ENCODE measurements around the gene CLDN20. TPM values are rescaled to one million over a fixed set of nuclear protein-coding genes. Genes with fewer than 3 reads are reported as not detected.

CLDN20 gene
- polyA plus RNA-seq, 1 of the 3 experiments (the other 2 are of a cell fraction), result 0.07 TPM

DNA sequence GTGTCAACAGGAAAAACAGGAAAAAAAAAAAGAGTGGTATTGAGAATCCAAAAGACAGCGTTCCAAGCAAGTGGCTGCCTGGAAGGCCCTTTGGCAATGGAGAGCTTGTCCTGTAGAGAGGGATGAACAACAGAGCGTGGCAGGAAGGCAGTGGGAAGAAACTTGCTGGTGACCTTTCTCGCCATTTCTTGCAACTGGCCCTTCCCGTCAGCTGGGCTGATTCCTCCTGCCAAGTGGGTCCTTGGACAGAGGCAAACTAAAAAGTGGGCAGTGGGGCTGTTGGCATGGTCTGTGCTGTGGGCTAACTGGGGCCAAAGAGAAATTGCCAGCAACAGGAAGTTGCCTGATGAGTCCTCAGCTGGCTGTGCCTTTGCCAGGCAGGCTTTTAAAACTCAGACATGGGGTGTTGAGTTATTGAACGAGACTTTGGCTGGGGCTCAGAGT lies 43.9 kb upstream of the CLDN20 start:
- Histone ChIP-seq H3K9ac (no peak overlapping the region), H3K4me2 (no peak overlapping the region), H4K20me1 (ENCODE audit: insufficient read depth) (no peaks in the 10 kb centered on the region), H3K9me3 (no peaks in the 10 kb centered on the region), H3K27ac (ENCODE audit: low read depth in 2 of 2, low read length in 1 of 2) (no peak overlapping the region; a peak in 1 of 4 replicates), H3K36me3 (replicated peaks in 1 of 2; ENCODE audit: control insufficient read depth in 1 of 2, insufficient read depth in 2 of 2, low read length in 1 of 2) (no peaks in the 10 kb centered on the region), H3K79me2 (ENCODE audit: insufficient read depth) (no peaks in the 10 kb centered on the region), H3K4me1 (ENCODE audit: control insufficient read depth in 1 of 2, insufficient read depth in 2 of 2, low read depth in 1 of 2, low read length in 1 of 2) (peaks cover 13 to 14% of the 10 kb centered on the region in 2 experiments; a peak in 2 of 4 replicates), H2AFZ (ENCODE audit: low read depth) (no peak overlapping the region), H3K4me3 (ENCODE audit: low read depth in 2 of 2, low read length in 1 of 2) (no peak overlapping the region), H3F3A (replicated peaks; ENCODE audit: insufficient read depth) (peaks cover 11% of the 10 kb centered on the region), H3K9me2 (no peaks in the 10 kb centered on the region), H3K27me3 (ENCODE audit: insufficient read depth) (no peaks in the 10 kb centered on the region)
- TF ChIP-seq, protein P1, sequence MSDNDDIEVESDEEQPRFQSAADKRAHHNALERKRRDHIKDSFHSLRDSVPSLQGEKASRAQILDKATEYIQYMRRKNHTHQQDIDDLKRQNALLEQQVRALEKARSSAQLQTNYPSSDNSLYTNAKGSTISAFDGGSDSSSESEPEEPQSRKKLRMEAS (IDR thresholded peaks at IDR 0.05; ENCODE audit: low read depth), result no peak
- TF ChIP-seq JUND (IDR thresholded peaks at IDR 0.05) (no peak), RCOR1 (IDR thresholded peaks at IDR 0.05; ENCODE audit: low read length) (no peak), NRF1 (IDR thresholded peaks at IDR 0.05; ENCODE audit: low read depth, low read length) (no peak), MXI1 (IDR thresholded peaks at IDR 0.05; ENCODE audit: low read depth, low read length) (no peak)
- POLR2A ChIA-PET, result no interaction called here
- WGBS (ENCODE audit: low lambda C conversion rate), result 99% methylated on average over 4 of the region's 5 CpGs
- no peak for DNase-seq
- CTCF ChIA-PET, result no interaction called here

DNA sequence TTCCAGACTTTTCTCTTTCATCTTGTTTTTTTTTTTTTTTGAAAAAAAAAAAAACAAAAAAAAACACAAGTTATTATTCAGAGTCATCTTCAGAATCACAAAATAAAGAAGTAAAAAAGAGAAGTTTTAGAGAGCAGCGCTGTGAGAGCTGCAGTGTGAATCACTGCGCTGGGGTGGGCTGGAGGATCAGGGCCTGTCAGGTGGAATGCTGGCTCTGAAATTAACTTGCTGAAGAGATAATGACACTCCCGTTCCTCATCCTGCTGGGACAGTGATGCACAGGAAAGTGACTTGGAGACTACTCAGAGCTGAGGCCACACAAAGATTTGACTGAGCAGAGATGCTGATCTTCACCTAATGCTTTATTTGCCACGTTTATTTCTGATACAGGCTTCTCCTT lies 42.7 kb upstream of the CLDN20 start:
- POLR2A ChIA-PET, result no interaction called here
- CTCF ChIA-PET, result interaction anchor here (1.0 to 1.2 kb wide), 2 partner anchors 19 to 27 kb away, joined by 3 read pairs; no protein-coding TSS in a partner anchor
- H4K20me1 ChIP-seq (ENCODE audit: insufficient read depth), result no peaks in the 10 kb centered on the region
- DNase-seq, result no peak
- TF ChIP-seq NFIC (IDR thresholded peaks at IDR 0.05; ENCODE audit: borderline replicate concordance) (no peak), SIN3A (IDR thresholded peaks at IDR 0.05; ENCODE audit: borderline replicate concordance, low read depth, low read length) (no peak), CHD2 (IDR thresholded peaks at IDR 0.05; ENCODE audit: low read length, partially characterized antibody) (no peak), RAD21 (IDR thresholded peaks at IDR 0.05; ENCODE audit: low read length) (no peak)
- TF ChIP-seq, protein P1 (IDR thresholded peaks at IDR 0.05; ENCODE audit: low read depth), result no peak
- no peaks in the 10 kb centered on the region for H3K27me3 ChIP-seq (ENCODE audit: insufficient read depth)
- no peaks in the 10 kb centered on the region for H3K36me3 ChIP-seq (replicated peaks in 1 of 2; ENCODE audit: control insufficient read depth in 1 of 2, insufficient read depth in 2 of 2, low read length in 1 of 2)
- H3K9ac ChIP-seq, result no peak overlapping the region
- WGBS (ENCODE audit: low lambda C conversion rate), result 48% methylated on average over 4 of the region's 4 CpGs
- H3K9me3 ChIP-seq, result no peaks in the 10 kb centered on the region
- H2AFZ ChIP-seq (ENCODE audit: low read depth), result no peak overlapping the region
- H3K4me2 ChIP-seq, result no peak overlapping the region; the same call in 1 of the 2 replicates
- H3K4me3 ChIP-seq (ENCODE audit: low read depth in 2 of 2, low read length in 1 of 2), result no peak overlapping the region
- H3K27ac ChIP-seq (ENCODE audit: low read depth in 2 of 2, low read length in 1 of 2), result no peak overlapping the region
- H3K79me2 ChIP-seq (ENCODE audit: insufficient read depth), result no peaks in the 10 kb centered on the region
- peaks cover 11% of the 10 kb centered on the region for H3F3A ChIP-seq (replicated peaks; ENCODE audit: insufficient read depth)
- no peaks in the 10 kb centered on the region for H3K9me2 ChIP-seq
- peaks cover 11 to 15% of the 10 kb centered on the region in 2 experiments; a peak in 2 of 4 replicates for H3K4me1 ChIP-seq (ENCODE audit: control insufficient read depth in 1 of 2, insufficient read depth in 2 of 2, low read depth in 1 of 2, low read length in 1 of 2)

DNA sequence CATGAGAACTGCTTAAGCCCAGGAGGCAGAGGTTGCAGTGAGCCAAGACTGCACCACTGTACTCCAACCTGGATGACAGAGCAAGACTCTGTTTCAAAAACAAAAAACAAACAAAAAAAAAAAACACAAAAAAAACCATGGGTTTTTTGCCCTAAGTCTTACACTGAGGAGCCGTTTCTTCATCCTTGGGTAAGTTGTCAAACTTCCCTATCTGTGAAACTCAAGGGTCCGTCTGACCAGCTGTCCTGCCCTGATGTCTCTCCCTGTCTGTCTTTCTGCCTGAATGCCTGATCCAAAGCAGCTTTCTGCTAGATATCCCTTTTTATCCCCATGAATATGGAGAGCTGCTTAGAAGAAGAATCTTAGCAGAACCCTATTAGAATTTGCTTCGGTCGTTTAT lies 41.3 kb upstream of the CLDN20 start:
- TF ChIP-seq, protein P2, sequence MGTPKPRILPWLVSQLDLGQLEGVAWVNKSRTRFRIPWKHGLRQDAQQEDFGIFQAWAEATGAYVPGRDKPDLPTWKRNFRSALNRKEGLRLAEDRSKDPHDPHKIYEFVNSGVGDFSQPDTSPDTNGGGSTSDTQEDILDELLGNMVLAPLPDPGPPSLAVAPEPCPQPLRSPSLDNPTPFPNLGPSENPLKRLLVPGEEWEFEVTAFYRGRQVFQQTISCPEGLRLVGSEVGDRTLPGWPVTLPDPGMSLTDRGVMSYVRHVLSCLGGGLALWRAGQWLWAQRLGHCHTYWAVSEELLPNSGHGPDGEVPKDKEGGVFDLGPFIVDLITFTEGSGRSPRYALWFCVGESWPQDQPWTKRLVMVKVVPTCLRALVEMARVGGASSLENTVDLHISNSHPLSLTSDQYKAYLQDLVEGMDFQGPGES (IDR thresholded peaks at IDR 0.05; ENCODE audit: low read depth, low read length), result no peak
- TF ChIP-seq, protein P3, sequence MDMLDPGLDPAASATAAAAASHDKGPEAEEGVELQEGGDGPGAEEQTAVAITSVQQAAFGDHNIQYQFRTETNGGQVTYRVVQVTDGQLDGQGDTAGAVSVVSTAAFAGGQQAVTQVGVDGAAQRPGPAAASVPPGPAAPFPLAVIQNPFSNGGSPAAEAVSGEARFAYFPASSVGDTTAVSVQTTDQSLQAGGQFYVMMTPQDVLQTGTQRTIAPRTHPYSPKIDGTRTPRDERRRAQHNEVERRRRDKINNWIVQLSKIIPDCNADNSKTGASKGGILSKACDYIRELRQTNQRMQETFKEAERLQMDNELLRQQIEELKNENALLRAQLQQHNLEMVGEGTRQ (IDR thresholded peaks at IDR 0.05; ENCODE audit: borderline replicate concordance, low read depth, low read length), result no peak
- TF ChIP-seq MXI1 (IDR thresholded peaks at IDR 0.05; ENCODE audit: low read depth, low read length) (no peak), FOXM1 (IDR thresholded peaks at IDR 0.05; ENCODE audit: low read depth) (no peak), JUND (IDR thresholded peaks at IDR 0.05) (no peak), TAF1 (IDR thresholded peaks at IDR 0.05; ENCODE audit: borderline replicate concordance, low read depth, low read length) (no peak), SIN3A (IDR thresholded peaks at IDR 0.05; ENCODE audit: borderline replicate concordance, low read depth, low read length) (no peak), GABPA (IDR thresholded peaks at IDR 0.05; ENCODE audit: low read depth) (no peak), FOXJ3 (CRISPR knock-in tag; IDR thresholded peaks at IDR 0.05) (no peak)
- TF ChIP-seq, protein P4, sequence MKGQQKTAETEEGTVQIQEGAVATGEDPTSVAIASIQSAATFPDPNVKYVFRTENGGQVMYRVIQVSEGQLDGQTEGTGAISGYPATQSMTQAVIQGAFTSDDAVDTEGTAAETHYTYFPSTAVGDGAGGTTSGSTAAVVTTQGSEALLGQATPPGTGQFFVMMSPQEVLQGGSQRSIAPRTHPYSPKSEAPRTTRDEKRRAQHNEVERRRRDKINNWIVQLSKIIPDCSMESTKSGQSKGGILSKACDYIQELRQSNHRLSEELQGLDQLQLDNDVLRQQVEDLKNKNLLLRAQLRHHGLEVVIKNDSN (IDR thresholded peaks at IDR 0.05; ENCODE audit: borderline replicate concordance, low read depth), result no peak
- TF ChIP-seq, protein P5, sequence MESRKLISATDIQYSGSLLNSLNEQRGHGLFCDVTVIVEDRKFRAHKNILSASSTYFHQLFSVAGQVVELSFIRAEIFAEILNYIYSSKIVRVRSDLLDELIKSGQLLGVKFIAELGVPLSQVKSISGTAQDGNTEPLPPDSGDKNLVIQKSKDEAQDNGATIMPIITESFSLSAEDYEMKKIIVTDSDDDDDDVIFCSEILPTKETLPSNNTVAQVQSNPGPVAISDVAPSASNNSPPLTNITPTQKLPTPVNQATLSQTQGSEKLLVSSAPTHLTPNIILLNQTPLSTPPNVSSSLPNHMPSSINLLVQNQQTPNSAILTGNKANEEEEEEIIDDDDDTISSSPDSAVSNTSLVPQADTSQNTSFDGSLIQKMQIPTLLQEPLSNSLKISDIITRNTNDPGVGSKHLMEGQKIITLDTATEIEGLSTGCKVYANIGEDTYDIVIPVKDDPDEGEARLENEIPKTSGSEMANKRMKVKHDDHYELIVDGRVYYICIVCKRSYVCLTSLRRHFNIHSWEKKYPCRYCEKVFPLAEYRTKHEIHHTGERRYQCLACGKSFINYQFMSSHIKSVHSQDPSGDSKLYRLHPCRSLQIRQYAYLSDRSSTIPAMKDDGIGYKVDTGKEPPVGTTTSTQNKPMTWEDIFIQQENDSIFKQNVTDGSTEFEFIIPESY (IDR thresholded peaks at IDR 0.05; ENCODE audit: borderline replicate concordance, low read depth), result no peak
- WGBS (ENCODE audit: low lambda C conversion rate), result 93% methylated on average over 4 of the region's 4 CpGs
- Histone ChIP-seq H3K27me3 (ENCODE audit: insufficient read depth) (no peaks in the 10 kb centered on the region), H3K36me3 (replicated peaks in 1 of 2; ENCODE audit: control insufficient read depth in 1 of 2, insufficient read depth in 2 of 2, low read length in 1 of 2) (no peaks in the 10 kb centered on the region), H3K9me3 (no peaks in the 10 kb centered on the region), H3K9ac (no peak overlapping the region), H3F3A (replicated peaks; ENCODE audit: insufficient read depth) (peaks cover 11% of the 10 kb centered on the region), H3K4me3 (ENCODE audit: low read depth in 2 of 2, low read length in 1 of 2) (no peak overlapping the region), H3K4me1 (ENCODE audit: control insufficient read depth in 1 of 2, insufficient read depth in 2 of 2, low read depth in 1 of 2, low read length in 1 of 2) (peaks cover 8 to 15% of the 10 kb centered on the region in 2 experiments; a peak in 2 of 4 replicates), H3K79me2 (ENCODE audit: insufficient read depth) (no peaks in the 10 kb centered on the region), H4K20me1 (ENCODE audit: insufficient read depth) (no peaks in the 10 kb centered on the region), H2AFZ (ENCODE audit: low read depth) (no peak overlapping the region), H3K27ac (ENCODE audit: low read depth in 2 of 2, low read length in 1 of 2) (no peak overlapping the region), H3K9me2 (no peaks in the 10 kb centered on the region), H3K4me2 (no peak overlapping the region)
- CTCF ChIA-PET, result no interaction called here
- DNase-seq, result no peak
- POLR2A ChIA-PET, result no interaction called here

Measured in SK-N-SH (cell line).